GM19351 (cell line): ENCODE data around the gene CEPT1.
A peak's percentile ranks its signal among the peaks of the same experiment; 100 is the strongest.
"Not testable (repeated sequence)": the region's sequence is repeated elsewhere in the genome, so short reads cannot be mapped to it uniquely, and the experiment has no call there.

Experiments
- ATAC-seq: cut with Tn5 transposase; IDR thresholded peaks from one replicate; pipeline ENCODE4 v1.9.1; 2021; ENCODE audit warnings: mild to moderate bottlenecking, moderate library complexity; ENCODE audit not compliant: unreplicated experiment

Gene CEPT1

DNA sequence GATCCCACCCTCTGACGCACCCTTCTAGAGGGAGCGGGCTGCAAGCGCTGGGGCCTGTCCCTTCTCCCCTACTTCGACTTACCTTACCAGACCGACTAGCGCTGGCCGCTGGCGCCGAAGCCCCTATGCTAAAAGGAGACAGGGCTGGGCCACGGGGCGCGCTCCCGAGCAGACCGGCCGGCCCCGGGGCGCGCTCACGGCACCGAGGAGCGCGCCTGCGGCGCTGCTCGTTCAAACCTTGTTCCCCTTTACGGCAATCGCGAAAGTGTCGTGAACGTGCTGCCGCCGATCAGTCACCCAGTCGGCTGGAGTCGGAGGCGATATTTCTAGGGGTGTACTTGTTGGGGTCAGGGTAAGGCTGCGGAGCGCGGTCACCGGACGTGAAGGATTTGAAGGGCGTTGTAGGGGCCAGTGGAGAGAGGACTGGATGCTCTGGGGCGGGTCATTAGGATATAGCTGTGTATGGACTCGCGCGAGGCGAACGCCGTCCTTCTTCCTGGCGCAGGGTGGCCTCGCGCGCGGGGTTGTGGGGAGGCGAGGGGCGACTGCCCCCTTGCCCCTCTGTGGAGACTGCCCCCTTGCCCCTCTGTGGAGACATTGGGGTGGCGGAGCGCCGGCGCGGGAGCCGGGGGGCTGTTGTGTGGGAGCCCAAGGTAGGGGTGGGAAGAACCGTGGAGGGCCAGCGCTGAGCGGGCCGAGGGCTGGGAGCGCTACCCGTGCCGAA, at the start of gene CEPT1, which contains the start of gene DRAM2:
Gene CEPT1, plus strand, starts transcription at position 268 of the 724 bp plus-strand sequence. CDS start 7,492 bp downstream, outside the sequence.
Gene DRAM2, minus strand, starts transcription at position 138 of the 724 bp plus-strand sequence. CDS start 8,539 bp downstream, outside the sequence.
- ATAC-seq = peak; percentile 63

GRCh38 chr1:111095421-111095820, 44.6 kb upstream of the CEPT1 start:
- not testable (repeated sequence) for ATAC-seq

DNA sequence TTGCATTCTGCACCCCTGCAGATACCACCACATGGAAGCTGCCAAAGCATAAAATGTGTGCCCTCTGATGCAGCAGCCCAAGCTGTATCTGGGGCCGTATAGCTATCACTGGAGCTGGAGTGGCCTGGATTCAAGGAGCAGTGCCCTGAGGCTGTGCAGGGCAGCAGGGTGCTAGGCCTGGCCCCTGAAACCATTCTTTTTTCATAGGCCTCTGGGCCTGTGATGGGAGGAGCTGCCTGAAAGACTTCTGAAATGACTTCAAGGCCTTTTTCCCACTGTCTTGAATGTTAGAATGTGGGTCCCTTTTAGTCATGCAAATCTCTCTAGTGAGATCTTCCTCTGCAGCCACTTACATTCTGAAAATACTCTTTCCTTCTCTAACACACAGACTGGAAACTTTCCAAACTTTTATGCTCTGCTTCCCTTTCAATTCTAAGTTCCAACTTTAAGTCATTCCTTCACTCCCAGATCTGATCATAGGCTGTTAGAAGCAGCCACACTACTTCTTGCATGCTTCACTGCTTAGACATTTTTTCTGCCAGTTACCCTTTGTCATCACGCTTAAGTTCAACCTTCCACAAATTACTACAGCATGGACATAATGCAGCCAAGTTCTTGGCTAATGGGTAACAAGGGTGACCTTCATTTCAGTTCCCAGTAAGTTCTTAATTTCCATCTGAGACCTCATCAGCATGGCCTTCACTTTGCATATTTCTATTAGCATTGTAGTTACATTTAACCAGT, 42.5 kb upstream of the CEPT1 start:
- no peak for ATAC-seq

DNA sequence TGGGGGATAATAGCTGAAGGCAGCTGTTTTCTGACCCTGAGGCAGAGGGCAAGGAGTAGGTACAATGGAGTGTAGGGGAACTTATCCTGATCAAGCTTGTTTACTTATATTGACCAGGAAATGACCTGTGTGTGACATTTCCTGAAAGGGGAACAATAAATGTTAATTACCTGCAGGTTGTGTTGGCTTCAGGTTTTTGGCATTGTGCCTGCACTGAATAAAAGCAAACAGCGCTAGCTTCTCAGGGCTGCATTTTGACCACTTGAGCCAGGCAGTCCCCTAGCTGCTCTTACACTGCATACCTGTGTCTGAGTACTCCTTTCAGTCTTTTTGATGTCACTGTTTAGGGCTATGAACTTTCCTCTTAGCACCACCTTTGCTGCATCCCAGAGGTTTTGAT, 40.7 kb upstream of the CEPT1 start:
- ATAC-seq = no peak

- no peak for ATAC-seq
These were observed 38.0 kb upstream of the CEPT1 start for GRCh38 chr1:111101854-111102642.

- no peak for ATAC-seq
These were observed 35.0 kb upstream of the CEPT1 start for GRCh38 chr1:111104981-111105380.

- ATAC-seq = no peak
These were observed 29.7 kb upstream of the CEPT1 start for GRCh38 chr1:111110197-111110899.

DNA sequence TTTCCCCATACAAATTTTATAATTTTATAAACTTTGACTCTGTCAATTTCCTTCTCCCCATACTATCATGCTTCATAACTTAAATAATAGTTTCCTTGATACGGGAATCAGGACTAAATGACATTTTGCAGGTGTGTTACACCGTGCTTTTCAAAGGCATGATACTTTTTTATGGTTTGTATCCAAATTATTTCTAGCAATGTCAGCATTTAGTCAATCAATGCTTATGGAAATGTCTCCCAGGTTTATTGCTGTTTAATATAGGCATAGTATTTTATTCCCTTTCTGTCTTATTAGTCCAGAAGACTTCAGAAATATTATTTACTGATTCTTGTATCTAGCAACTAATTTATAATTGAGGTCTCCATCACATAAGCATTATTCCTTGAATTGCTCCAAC, 23.5 kb upstream of the CEPT1 start:
- ATAC-seq = no peak

DNA sequence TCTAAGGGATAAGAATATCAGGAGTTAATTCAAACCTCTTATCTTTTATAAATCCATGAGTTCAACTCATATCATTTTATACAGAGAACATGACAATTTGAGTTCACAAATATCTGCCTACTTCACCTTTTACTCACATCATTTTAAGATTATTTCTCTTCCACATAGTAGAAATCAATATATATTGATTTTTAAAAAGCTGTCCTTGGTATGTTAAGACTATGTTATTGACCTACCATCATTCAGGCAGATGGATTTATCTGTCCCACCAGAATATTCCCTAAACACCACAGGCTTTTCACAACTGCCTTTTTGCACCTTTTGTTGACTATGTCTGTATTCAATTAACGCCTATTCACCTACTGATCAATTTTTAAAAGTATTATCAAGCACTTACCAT, 13.7 kb upstream of the CEPT1 start:
- no peak for ATAC-seq

DNA sequence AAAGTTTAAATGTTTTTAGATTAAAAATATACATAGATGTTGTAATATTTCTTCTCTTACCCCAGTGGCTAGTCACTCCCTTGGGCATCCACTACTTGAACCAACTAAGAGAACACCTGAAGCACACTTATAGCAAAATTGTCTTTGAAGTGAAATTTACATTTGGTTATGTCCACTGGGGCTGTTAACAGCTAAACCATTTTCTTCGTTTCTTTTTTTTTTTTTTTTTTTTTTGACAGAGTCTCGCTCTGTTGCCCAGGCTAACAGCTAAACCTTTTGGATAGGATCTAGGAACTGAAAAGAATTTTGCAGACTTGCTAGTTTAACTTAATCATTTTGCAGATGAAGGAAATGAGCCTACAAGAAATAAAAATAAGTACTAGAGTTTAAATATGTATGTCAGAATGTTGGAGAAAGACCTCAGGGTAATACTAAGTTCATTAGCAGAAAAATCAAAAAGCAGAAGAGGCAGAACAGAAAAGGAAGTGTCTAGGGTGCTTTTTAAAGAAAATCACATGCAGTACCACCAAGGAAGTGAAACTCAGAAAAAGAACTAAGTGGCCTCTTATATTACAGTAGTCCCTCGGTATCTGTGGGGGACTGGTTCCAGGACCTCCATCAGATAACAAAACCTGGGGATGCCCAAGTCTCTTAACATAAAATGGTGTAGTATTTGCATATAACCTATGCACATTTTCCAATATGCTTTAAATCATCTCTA, 11.9 kb upstream of the CEPT1 start:
- ATAC-seq = peak; percentile 91

DNA sequence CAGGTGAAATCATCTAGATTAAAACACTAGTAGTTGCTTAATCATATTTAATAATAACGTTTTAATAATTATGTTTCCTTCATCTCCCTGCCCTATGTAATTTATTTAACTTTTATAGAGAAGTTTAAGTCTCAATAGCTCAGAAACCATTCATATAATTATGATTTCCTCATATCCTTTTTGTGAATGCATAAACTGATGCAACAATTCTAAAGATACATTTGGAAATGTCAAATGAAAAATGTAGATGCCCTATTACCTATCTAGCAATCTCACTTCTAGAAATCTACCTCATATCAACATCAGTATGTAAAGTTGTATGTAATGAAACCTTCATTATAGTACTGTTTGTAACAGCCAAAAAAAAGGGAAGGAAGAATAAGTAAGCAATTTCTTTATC, 10.6 kb upstream of the CEPT1 start:
- no peak for ATAC-seq

DNA sequence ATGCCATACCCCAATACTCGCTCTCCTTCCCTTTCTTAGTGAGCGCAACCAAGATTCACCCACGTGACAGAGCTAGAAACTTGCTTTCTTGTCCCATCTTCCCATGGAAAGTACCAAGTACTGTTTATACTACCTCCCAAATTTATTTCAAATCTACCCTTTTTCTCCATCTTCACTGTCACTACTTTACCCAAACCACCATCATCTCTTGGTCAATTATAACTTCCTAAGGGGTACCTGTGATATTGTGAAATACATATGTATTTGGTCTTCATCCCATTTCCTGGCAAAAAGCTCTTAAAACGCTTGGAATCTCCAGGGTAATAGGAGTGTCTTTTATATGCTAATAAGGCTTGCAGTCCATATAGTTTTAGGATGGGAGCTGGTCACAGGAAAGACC, 8.3 kb upstream of the CEPT1 start:
- no peak for ATAC-seq

DNA sequence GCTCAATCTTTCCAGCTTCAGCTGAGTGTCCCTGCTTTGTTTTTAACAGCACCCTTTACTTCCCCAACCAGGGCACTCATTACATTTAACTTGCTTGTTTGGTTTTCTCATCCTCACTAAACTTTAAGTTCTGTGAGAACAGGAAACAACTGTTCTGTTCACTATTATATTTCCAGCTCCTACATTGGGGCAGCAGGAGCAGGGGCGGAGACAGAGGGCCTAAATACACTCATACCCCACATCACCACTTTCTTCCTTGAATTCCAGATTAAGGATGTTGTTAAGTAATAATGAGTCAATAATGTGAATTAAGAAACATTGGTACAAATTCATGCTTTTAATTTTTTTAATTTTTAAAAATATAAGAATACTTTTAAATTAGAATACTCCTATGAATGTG, 6.2 kb upstream of the CEPT1 start:
- no peak for ATAC-seq

GRCh38 chr1:111139324-111139955, 583 bp upstream of the CEPT1 start:
- peak; percentile 37 for ATAC-seq

GRCh38 chr1:111140680-111140967, 601 bp downstream of the CEPT1 start:
- ATAC-seq = no peak

DNA sequence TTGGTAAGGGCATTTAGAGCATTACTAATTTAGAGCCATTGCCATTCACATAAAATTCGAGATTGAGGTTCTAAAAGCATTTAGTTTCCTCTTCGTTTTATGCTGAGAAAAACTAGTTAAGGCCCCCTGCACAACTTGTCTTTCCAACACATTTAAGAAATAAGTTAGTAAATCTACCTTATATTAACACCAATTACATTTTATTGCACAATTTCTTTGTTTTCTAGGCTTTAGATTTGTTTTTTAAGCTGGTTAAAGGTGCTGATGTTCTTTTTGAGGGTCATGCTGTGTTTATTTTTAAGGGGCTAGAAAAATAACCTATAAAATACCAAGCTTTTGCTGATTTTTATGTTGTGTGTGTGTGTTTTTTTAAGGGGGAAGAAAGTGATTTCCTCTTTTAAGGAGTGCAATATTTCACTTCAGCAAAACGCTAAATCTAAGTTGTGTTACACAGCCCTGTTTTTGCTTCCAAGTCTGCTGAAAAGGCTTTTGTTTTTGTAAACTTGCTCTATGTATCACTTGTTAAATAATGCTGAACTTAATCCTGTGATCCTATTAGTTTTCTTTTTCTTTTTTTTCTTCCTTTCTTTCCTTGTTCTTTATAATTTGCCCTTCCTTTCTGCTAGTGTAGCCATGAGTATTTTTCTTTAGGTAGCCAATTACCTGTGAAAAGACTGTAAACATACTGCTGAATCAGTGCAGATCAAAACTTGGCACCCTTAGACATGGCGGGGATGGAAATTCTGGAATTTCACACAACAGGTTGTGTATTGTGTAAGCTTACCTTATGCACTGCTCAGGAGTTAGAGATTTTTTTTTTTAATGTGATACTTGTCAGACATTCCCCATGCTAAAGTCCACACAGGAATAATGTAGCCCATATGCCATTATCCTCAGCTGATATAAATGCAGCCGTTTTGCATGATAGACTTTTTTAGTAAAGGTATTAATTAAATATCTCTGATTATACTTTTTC, 1.5 kb downstream of the CEPT1 start:
- no peak for ATAC-seq

- ATAC-seq = no peak
These were observed 2.4 kb downstream of the CEPT1 start for GRCh38 chr1:111142356-111142975.

GRCh38 chr1:111145542-111145941, 5.5 kb downstream of the CEPT1 start:
- no peak for ATAC-seq
